ENCODE data around the gene GREB1.

GREB1 gene

GRCh38 chr2:11679486-11680181 lies 145.8 kb downstream of the GREB1 start:
- in situ Hi-C loops (cut with MboI; ENCODE audit: low sequenced_read_pairs): no loop called here

DNA sequence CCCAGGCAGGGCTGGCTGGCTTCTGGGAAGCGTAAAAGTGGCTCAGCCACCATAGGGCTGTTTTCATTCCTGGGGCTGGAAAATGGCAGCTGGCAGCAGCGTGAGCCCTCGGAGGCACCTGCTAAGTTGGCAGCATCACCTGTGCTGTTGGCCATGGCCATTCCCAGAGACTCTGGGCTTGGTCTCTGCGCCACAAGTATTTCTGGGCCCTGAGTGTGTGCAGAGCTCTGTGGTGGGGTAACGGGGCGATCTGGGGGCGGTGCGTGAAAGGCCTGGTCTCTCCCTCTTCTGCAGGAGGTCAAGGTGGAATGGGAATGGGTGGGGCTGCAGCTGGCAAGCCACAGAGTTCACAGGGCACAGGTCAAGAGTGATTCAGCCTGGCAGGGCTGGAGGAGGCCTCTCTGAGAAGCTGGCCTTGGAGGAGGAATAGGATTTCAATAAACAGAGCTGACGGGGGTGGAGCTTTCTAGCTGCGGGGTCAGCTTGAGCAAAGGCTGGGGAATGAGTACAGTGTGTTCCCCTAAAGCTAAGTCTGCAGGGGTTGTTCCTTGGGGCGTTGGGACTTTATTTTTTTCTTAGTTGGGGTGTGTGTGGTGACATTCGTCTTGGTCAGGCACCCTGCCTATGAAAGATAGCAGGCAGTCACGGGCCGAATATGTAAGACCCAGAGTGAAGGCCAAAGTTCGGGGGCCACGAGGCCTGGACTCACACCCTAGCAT lies 146.5 kb downstream of the GREB1 start:
- in situ Hi-C loops (cut with MboI; ENCODE audit: low sequenced_read_pairs): no loop called here

GRCh38 chr2:11680901-11681721 lies 147.3 kb downstream of the GREB1 start:
- in situ Hi-C loops (cut with MboI; ENCODE audit: low sequenced_read_pairs): no loop called here

DNA sequence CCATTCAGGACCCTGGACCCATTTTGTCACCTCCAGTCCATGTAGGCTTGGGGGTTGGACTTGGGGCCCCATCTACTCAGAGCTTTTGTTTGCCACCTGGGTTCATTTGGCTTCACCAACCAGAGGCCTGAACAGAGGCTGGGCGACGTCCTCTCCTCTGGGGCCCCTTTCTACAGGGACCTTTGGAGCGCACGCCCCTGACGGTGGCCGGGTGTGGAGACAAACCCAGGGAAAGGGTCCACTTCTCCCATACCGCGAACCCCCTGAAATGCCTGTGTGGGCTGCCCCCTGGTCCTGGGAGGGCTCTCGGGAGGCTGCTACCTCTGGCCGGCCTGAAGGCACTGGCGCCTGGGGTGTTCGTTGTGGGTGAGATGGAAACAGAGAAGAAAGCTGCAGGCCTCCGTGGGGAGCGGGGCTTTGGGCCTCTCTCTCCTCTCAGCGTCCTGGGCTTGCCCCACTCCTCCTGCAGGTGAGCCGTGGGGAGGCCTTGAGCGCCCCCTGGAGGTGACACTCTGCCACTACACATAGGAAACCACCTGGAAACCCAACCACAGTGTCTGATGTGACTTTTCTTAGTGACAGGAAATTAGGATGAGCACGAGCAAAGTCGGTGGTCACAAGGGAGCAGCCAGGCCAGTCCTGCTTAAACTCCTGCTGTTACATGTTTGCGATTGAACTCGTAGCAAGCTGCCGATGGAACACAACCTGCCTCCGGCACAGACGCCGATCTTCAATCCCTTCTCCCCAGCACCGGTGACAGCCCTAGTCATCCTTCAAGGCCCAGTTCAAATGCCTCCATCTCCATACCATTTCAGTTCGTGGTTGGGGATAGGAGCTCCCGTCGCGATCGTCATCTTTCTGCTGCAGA lies 148.1 kb downstream of the GREB1 start:
- in situ Hi-C loops (cut with MboI; ENCODE audit: low sequenced_read_pairs): no loop called here

DNA sequence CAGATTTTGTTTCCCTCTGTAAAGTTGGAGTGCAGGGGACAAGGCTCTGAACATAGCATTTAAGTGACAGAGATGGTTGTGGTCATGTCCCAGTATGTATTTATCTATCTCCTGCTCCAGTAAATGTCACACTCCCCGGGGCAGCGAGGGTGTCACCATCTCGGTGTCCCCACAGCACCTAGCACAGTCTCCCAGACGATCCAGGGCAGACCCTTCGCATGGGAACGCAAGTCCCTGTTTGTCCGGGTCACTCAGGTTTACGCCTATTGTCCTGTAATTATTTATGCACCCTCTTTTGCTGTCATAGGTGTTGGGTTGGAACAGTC lies 148.7 kb downstream of the GREB1 start:
- in situ Hi-C loops (cut with MboI; ENCODE audit: low sequenced_read_pairs): no loop called here

- in situ Hi-C loops (cut with MboI; ENCODE audit: low sequenced_read_pairs): no loop called here
These were observed 149.6 kb downstream of the GREB1 start for GRCh38 chr2:11683476-11683875.

DNA sequence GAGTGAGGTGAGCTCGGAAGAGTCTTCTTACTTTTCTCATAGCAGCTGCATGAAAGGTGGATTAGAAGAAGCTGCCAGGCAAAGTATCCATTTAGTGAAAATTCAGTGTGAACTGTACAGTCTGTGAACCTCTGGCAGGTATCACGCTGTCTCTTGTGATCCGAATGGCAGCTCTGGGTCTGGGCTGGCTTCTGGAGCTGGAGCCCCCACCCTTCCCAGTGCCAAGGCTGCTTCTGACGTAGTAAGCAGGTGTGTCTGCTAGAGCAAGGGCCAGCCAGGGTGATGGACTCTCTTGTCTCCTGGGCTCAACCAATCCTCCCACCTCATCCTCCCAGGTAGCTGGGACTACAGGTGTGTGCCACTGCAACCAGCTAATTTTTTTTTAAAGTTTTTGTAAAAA lies 150.1 kb downstream of the GREB1 start:
- in situ Hi-C loops (cut with MboI; ENCODE audit: low sequenced_read_pairs): no loop called here

DNA sequence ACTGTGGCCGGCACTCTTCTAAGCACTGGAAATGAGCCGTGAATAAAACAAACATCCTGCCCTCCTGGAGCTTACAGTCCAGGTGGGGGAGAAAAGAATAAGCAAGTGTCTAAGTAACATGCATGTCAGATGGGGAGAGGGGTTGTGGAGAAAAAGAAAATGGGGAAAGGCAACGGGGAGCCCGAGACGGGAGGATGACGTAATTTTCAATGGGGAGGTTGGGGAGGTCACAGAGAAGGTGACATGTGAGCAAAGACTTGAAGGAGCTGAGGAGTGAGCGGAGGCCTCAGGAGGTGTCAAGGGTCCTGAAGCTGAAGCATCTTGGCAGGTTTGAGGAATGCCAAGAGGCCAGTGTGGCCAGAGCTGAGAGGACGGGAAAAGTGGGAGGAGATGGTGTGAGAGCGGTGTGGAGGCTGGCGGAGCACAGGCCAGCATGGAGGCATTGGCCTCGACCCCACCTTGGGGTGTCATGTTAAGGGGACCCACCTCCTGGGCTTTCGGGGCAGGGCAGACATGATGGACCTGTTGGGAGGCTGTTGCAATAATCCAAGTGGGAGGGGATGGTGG lies 151.1 kb downstream of the GREB1 start:
- in situ Hi-C loops (cut with MboI; ENCODE audit: low sequenced_read_pairs): no loop called here

DNA sequence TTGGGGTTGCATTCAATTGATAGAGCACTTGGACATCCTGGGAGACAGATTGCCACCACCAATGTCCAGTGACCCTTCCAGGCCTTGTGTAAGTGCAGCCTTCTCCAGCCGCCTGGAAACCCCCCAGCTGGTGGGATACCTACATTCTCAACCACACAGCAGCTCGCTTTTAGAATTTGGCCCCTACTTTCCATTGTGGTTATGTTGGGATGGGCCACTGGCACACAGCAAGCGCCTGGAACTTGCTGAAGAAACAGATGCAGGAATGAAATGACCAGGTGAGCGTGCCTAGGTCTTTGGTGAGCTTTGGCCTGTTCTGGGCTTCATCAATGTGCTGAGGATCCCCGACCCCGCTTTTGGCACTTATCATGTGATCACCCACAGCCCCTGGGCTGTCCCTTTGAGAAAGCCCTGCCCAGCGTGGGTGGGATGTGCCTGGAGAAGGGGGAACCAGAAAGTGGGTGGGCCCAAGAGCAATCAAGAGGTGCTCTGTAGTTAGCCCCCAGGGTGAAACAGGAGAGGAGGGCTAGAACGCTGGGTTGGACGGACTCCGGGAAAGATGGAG lies 152.1 kb downstream of the GREB1 start:
- in situ Hi-C loops (cut with MboI; ENCODE audit: low sequenced_read_pairs): no loop called here

GRCh38 chr2:11687736-11688135 lies 153.9 kb downstream of the GREB1 start:
- in situ Hi-C loops (cut with MboI; ENCODE audit: low sequenced_read_pairs): no loop called here

GRCh38 chr2:11688222-11689069 lies 154.6 kb downstream of the GREB1 start:
- in situ Hi-C loops (cut with MboI; ENCODE audit: low sequenced_read_pairs): no loop called here

- in situ Hi-C loops (cut with MboI; ENCODE audit: low sequenced_read_pairs): loop anchor here (10.0 kb wide), 1 partner anchor 84 kb away; no protein-coding TSS in a partner anchor
These were observed 157.3 kb downstream of the GREB1 start for GRCh38 chr2:11691076-11691660.
